T-cell (primary cell): Measurements from ENCODE around the gene LRSAM1. TPM values are rescaled to one million over a fixed set of nuclear protein-coding genes. Genes with fewer than 3 reads are reported as not detected.

Experiments
- ATAC-seq, 4 experiments: fragments of 200-7000 bp in 3 of 4; fragments of 150-1000 bp in 1 of 4; cut with Tn5 transposase; replicated peaks in 1 of 4; 1 replicate in 3 of 4; 2 replicates in 1 of 4; pipeline ENCODE4 v1.10.0; 2021; ENCODE audit warnings: moderate library complexity in 3 of 4, mild to moderate bottlenecking in 2 of 4, moderate number of reproducible peaks in 1 of 4
- CTCF ChIA-PET, 2 donors: fragments of 300-600 bp; sonication (Branson Sonifier 250); formaldehyde crosslinking; loops; one replicate each; lab custom pipeline; 2022; ENCODE audit warnings: antibody characterized with exemption in 2 of 2; lab: Charles Lee
- POLR2A ChIA-PET, 2 donors: fragments of 300-600 bp; sonication (Branson Sonifier 250); formaldehyde crosslinking; loops; one replicate each; lab custom pipeline; 2022; ENCODE audit warnings: antibody characterized with exemption in 2 of 2; lab: Charles Lee
- DNase-seq, 35 experiments: peaks; one replicate each; pipeline versions ENCODE4 v3.0.0 to v3.0.0-alpha.2; 2013 to 2023
- H3K27ac ChIP-seq: one replicate; pipeline ENCODE4 v1.5.1; 2013; ENCODE audit warnings: low read length
- H3K27me3 ChIP-seq, 2 experiments: replicated peaks in 1 of 2; 1 replicate in 1 of 2; 2 replicates in 1 of 2; pipeline versions ENCODE4 v1.6.1 to v1.7.0; 2013; ENCODE audit warnings: low read length in 1 of 2, mixed read lengths in 1 of 2; ENCODE audit not compliant: control insufficient read depth in 2 of 2, insufficient read depth in 2 of 2; ENCODE audit errors: extremely low read depth in 1 of 2
- H3K36me3 ChIP-seq, 2 donors: 1 replicate in 1 of 2; 2 replicates in 1 of 2; pipeline versions ENCODE4 v1.6.1 to v1.7.0; 2013; ENCODE audit warnings: low read length in 1 of 2; ENCODE audit not compliant: control insufficient read depth in 2 of 2, insufficient read depth in 1 of 2; ENCODE audit errors: extremely low read depth in 1 of 2
- H3K4me1 ChIP-seq, 2 experiments: 1 replicate in 1 of 2; 2 replicates in 1 of 2; pipeline versions ENCODE4 v1.6.1 to v1.7.0; 2013; ENCODE audit warnings: low read length in 2 of 2, mixed read lengths in 1 of 2; ENCODE audit not compliant: insufficient read depth in 2 of 2, control insufficient read depth in 1 of 2; ENCODE audit errors: extremely low read depth in 1 of 2
- H3K4me3 ChIP-seq, 2 donors: 1 replicate in 1 of 2; 2 replicates in 1 of 2; pipeline versions ENCODE4 v1.5.1 to v1.7.0; 2013; ENCODE audit warnings: mild to moderate bottlenecking in 2 of 2, low read length in 1 of 2, moderate library complexity in 1 of 2; ENCODE audit not compliant: control insufficient read depth in 1 of 2; ENCODE audit errors: extremely low read depth in 1 of 2
- H3K9me3 ChIP-seq: 2 replicates; pipeline ENCODE4 v1.7.0; 2013
- H3K27ac Mint-ChIP-seq, 2 donors: one replicate each; pipeline ENCODE4 v1.8.0; 2020 to 2021; ENCODE audit warnings: mild to moderate bottlenecking in 2 of 2, mixed read lengths in 2 of 2
- H3K27me3 Mint-ChIP-seq, 2 donors: one replicate each; pipeline ENCODE4 v1.8.0; 2021 to 2022; ENCODE audit warnings: mixed read lengths in 2 of 2
- H3K36me3 Mint-ChIP-seq: one replicate; pipeline ENCODE4 v1.8.0; 2021; ENCODE audit warnings: mixed read lengths
- H3K4me1 Mint-ChIP-seq, 3 donors: one replicate each; pipeline ENCODE4 v1.8.0; 2020 to 2022; ENCODE audit warnings: mixed read lengths in 3 of 3, mild to moderate bottlenecking in 1 of 3
- H3K4me3 Mint-ChIP-seq, 3 donors: one replicate each; pipeline ENCODE4 v1.8.0; 2020 to 2022; ENCODE audit warnings: mild to moderate bottlenecking in 3 of 3, mixed read lengths in 3 of 3, moderate library complexity in 3 of 3
- H3K9me3 Mint-ChIP-seq, 3 donors: one replicate each; pipeline ENCODE4 v1.8.0; 2020 to 2022; ENCODE audit warnings: mixed read lengths in 3 of 3
- WGBS: methylation state at CpG from one replicate; pipeline ENCODE4 v1.1.5; 2013; ENCODE audit warnings: missing lambda C conversion rate; ENCODE audit not compliant: insufficient coverage; 5-methylcytosine and 5-hydroxymethylcytosine counted together
- total RNA-seq, 35 experiments: library from RNA in 6 of 35; stranded (reverse) in 6 of 35; fragments of 120-200 nt in 1 of 35; gene quantifications; one replicate each; pipeline versions ENCODE4 v1.2.1 to v1.2.4 and lab custom pipeline; 2013 to 2026

The LRSAM1 gene
- total RNA-seq, 5 donors from 2014 or later (not counting 1 experiment from before 2014, with no cell fraction given): 17.9 to 30.3 (median 25.1) TPM

DNA sequence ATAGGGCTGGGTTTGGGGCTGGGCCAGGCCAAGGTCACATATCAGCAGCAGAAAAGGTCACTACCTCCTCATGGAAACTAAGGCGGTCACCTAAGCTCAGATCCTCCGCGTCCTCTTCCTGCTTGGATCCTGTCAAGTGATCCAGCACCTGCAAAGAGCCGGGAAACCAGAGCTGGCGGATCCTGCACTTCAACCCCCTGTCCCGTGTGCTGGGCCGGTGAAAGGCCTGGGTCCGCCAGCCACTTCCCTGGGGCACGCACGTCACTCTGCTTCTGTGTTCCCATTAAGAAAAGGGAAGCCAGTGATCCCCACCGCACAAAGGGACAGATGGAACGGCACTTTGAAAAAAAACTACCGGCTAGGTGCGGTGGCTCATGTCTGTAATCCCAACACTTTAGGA lies 99.4 kb downstream of the LRSAM1 start:
- POLR2A ChIA-PET: no interaction called here
- Histone ChIP-seq H3K4me1 (peaks cover 0 to 8% of the 10 kb centered on the region in 2 experiments), H3K4me3 (no peak overlapping the region), H3K27me3 (peaks cover 0 to 4% of the 10 kb centered on the region in 2 experiments), H3K27ac (no peak overlapping the region), H3K36me3 (no peaks in the 10 kb centered on the region), H3K9me3 (no peaks in the 10 kb centered on the region)
- Mint-ChIP-seq H3K27ac (no peak overlapping the region), H3K9me3 (no peaks in the 10 kb centered on the region), H3K4me1 (peaks cover 17 to 37% (median 18%) of the 10 kb centered on the region in 3 donors), H3K36me3 (peaks cover 4% of the 10 kb centered on the region), H3K27me3 (no peaks in the 10 kb centered on the region), H3K4me3 (no peak overlapping the region)
- DNase-seq (no peak), ATAC-seq (no peak)
- 91% methylated on average over 13 of the region's 14 CpGs for WGBS
- CTCF ChIA-PET: no interaction called here

Other genes starting within 250 kb of the LRSAM1 start
- gene GARNL3, start 186.7 kb upstream of the LRSAM1 start, total RNA-seq: 1 to 10 TPM; 3.3 to 5.7 (median 3.6) TPM
- 1 to 10 TPM; 1.4 to 6.2 (median 2.6) TPM for gene SLC2A8, start 54.3 kb upstream of the LRSAM1 start, total RNA-seq
- gene ZNF79, start 27.1 kb upstream of the LRSAM1 start, total RNA-seq: 10 to 100 TPM in 3 of 5 donors, 1 to 10 TPM in 2; 7.2 to 20.2 (median 17.3) TPM
- gene RPL12, start 104 bp upstream of the LRSAM1 start, total RNA-seq: 1,000 to 10,000 TPM; 1,494 to 1,979 (median 1,776) TPM
- 10 to 100 TPM in 4 of 5 donors, 1 to 10 TPM in 1; 3.8 to 18.2 (median 17.3) TPM for gene STXBP1, start 160.8 kb downstream of the LRSAM1 start, total RNA-seq